Calu3 (cell line): ENCODE measurements around the gene IRX2. TPM values are rescaled to one million over a fixed set of nuclear protein-coding genes. Genes with fewer than 3 reads are reported as not detected.

ENCODE experiments used
- BruUV-seq: library from RNA; stranded (reverse); fragments of 400-500 nt; replicated peaks from 2 replicates; lab custom pipeline; 2021; lab: Mats Ljungman, UMichigan
- CTCF ChIA-PET: fragments of 300-600 bp; sonication (Branson Sonifier 250); formaldehyde crosslinking; loops from one replicate; lab custom pipeline; 2022; ENCODE audit warnings: antibody characterized with exemption; lab: Charles Lee
- DNase-seq: peaks from one replicate; pipeline ENCODE4 v3.0.0; 2022
- H3K27ac Mint-ChIP-seq: one replicate; pipeline ENCODE4 v1.8.0; 2022; ENCODE audit warnings: mixed read lengths; ENCODE audit not compliant: unreplicated experiment
- H3K27me3 Mint-ChIP-seq: one replicate; pipeline ENCODE4 v1.8.0; 2022; ENCODE audit warnings: mixed read lengths; ENCODE audit not compliant: unreplicated experiment
- H3K36me3 Mint-ChIP-seq: one replicate; pipeline ENCODE4 v1.8.0; 2022; ENCODE audit warnings: mild to moderate bottlenecking, moderate library complexity, mixed read lengths; ENCODE audit not compliant: insufficient read depth, unreplicated experiment
- H3K4me1 Mint-ChIP-seq: one replicate; pipeline ENCODE4 v1.8.0; 2022; ENCODE audit warnings: mild to moderate bottlenecking, low read depth, mixed read lengths; ENCODE audit not compliant: unreplicated experiment
- H3K4me3 Mint-ChIP-seq: one replicate; pipeline ENCODE4 v1.8.0; 2022; ENCODE audit warnings: mild to moderate bottlenecking, low read depth, moderate library complexity, mixed read lengths; ENCODE audit not compliant: unreplicated experiment
- H3K9me3 Mint-ChIP-seq: one replicate; pipeline ENCODE4 v1.8.0; 2022; ENCODE audit warnings: low read depth, mixed read lengths; ENCODE audit not compliant: unreplicated experiment
- CTCF ChIP-seq: fragments of 200-600 bp; IDR thresholded peaks from one replicate; pipeline ENCODE4 v1.8.0; 2022; ENCODE audit warnings: antibody characterized with exemption; ENCODE audit not compliant: unreplicated experiment
- intact Hi-C: fragments of 100-400 bp; cut with micrococcal nuclease; formaldehyde crosslinking; loops from one replicate; pipeline ENCODE4 v1.10.0; 2022; ENCODE audit not compliant: unreplicated experiment
- total RNA-seq: library from RNA; stranded (reverse); gene quantifications from 2 replicates; pipeline ENCODE4 v1.2.3, GENCODE V29; 2022

IRX2 gene
- total RNA-seq, 1 experiment from 2014 or later, result not detected

- Mint-ChIP-seq H3K9me3 (peaks cover 20% of the 10 kb centered on the region), H3K27ac (no peak overlapping the region), H3K4me1 (no peaks in the 10 kb centered on the region), H3K27me3 (no peaks in the 10 kb centered on the region), H3K36me3 (no peaks in the 10 kb centered on the region), H3K4me3 (no peak overlapping the region)
- BruUV-seq, result no TSS peak
- intact Hi-C loops, result no loop called here
- CTCF ChIA-PET, result no interaction called here
- TF ChIP-seq CTCF, result no peak
- no peak for DNase-seq
These were observed 35.6 kb downstream of the IRX2 start for GRCh38 chr5:2715856-2716255.

- no peaks in the 10 kb centered on the region for H3K4me1 Mint-ChIP-seq
- BruUV-seq, result no TSS peak
- no peak for TF ChIP-seq CTCF
- no peak overlapping the region for H3K27ac Mint-ChIP-seq
- no peak for DNase-seq
- CTCF ChIA-PET, result no interaction called here
- no peak overlapping the region for H3K4me3 Mint-ChIP-seq
- intact Hi-C loops, result no loop called here
- peaks cover 13% of the 10 kb centered on the region for H3K9me3 Mint-ChIP-seq
- H3K36me3 Mint-ChIP-seq, result no peaks in the 10 kb centered on the region
- H3K27me3 Mint-ChIP-seq, result no peaks in the 10 kb centered on the region
These were observed 36.7 kb downstream of the IRX2 start for GRCh38 chr5:2714805-2715204.

GRCh38 chr5:2714026-2714425, 37.5 kb downstream of the IRX2 start:
- no peaks in the 10 kb centered on the region for H3K36me3 Mint-ChIP-seq
- no peak for DNase-seq
- TF ChIP-seq CTCF, result no peak
- CTCF ChIA-PET, result no interaction called here
- H3K9me3 Mint-ChIP-seq, result peaks cover 13% of the 10 kb centered on the region
- BruUV-seq, result no TSS peak
- intact Hi-C loops, result no loop called here
- H3K4me1 Mint-ChIP-seq, result no peaks in the 10 kb centered on the region
- H3K27me3 Mint-ChIP-seq, result no peaks in the 10 kb centered on the region
- no peak overlapping the region for H3K27ac Mint-ChIP-seq
- no peak overlapping the region for H3K4me3 Mint-ChIP-seq

- intact Hi-C loops, result no loop called here
- Mint-ChIP-seq H3K4me3 (no peak overlapping the region), H3K27ac (no peak overlapping the region), H3K9me3 (peaks cover 5% of the 10 kb centered on the region), H3K36me3 (no peaks in the 10 kb centered on the region), H3K4me1 (no peaks in the 10 kb centered on the region), H3K27me3 (no peaks in the 10 kb centered on the region)
- DNase-seq, result no peak
- BruUV-seq, result no TSS peak
- no peak for TF ChIP-seq CTCF
- CTCF ChIA-PET, result no interaction called here
These were observed 39.7 kb downstream of the IRX2 start for GRCh38 chr5:2711446-2712425.
